ENCODE measurements around the gene WDR6.

The WDR6 gene

GRCh38 chr3:49015765-49016164 is 8.6 kb downstream of the WDR6 start:
- DNase-seq (ENCODE audit: low read depth), result no peak

- no peak for DNase-seq (ENCODE audit: low read depth)
Measured at GRCh38 chr3:49016414-49017228, 9.4 kb downstream of the WDR6 start.

GRCh38 chr3:49017229-49017970 is 10.2 kb downstream of the WDR6 start:
- no peak for DNase-seq (ENCODE audit: low read depth)

GRCh38 chr3:49017971-49018706 is 10.9 kb downstream of the WDR6 start, which contains the start of gene DALRD3:
Gene DALRD3 (minus strand): TSS chr3:49018580. CDS start chr3:49018564, 16 bp downstream.
- DNase-seq (ENCODE audit: low read depth), result peak; percentile 26

- DNase-seq (ENCODE audit: low read depth), result no peak
Measured at GRCh38 chr3:49018707-49019006, 11.5 kb downstream of the WDR6 start.

- DNase-seq (ENCODE audit: low read depth), result no peak
Measured at GRCh38 chr3:49019941-49020329, 12.7 kb downstream of the WDR6 start.

- DNase-seq (ENCODE audit: low read depth), result no peak
Measured at GRCh38 chr3:49020330-49021212, 13.4 kb downstream of the WDR6 start.

GRCh38 chr3:49021213-49021812 is 14.1 kb downstream of the WDR6 start:
- peak; percentile 97 for DNase-seq (ENCODE audit: low read depth)

GRCh38 chr3:49021813-49022687 is 14.9 kb downstream of the WDR6 start, which contains the start of gene NDUFAF3:
Gene NDUFAF3 (plus strand): TSS chr3:49022121. CDS start chr3:49022145, 24 bp downstream.
- peak; percentile 87 for DNase-seq (ENCODE audit: low read depth)

- no peak for DNase-seq (ENCODE audit: low read depth)
Measured at GRCh38 chr3:49022688-49023171, 15.5 kb downstream of the WDR6 start.

GRCh38 chr3:49023775-49024174 is 16.6 kb downstream of the WDR6 start:
- no peak for DNase-seq (ENCODE audit: low read depth)

- DNase-seq (ENCODE audit: low read depth), result no peak
Measured at GRCh38 chr3:49024449-49024848, 17.3 kb downstream of the WDR6 start.

- no peak for DNase-seq (ENCODE audit: low read depth)
Measured at GRCh38 chr3:49025005-49025792, 18.0 kb downstream of the WDR6 start.

GRCh38 chr3:49025793-49026520 is 18.8 kb downstream of the WDR6 start:
- DNase-seq (ENCODE audit: low read depth), result no peak

- no peak for DNase-seq (ENCODE audit: low read depth)
Measured at GRCh38 chr3:49026536-49026935, 19.3 kb downstream of the WDR6 start.

- DNase-seq (ENCODE audit: low read depth), result no peak
Measured at GRCh38 chr3:49027634-49028033, 20.4 kb downstream of the WDR6 start.

- no peak for DNase-seq (ENCODE audit: low read depth)
Measured at GRCh38 chr3:49028298-49028672, 21.1 kb downstream of the WDR6 start.
